22Rv1 (cell line): Measurements from ENCODE around the gene SNAP47.

Experiments used
- H3K27ac ChIP-seq: fragments of 450-650 bp; 2 replicates; pipeline ENCODE4 v1.5.1; 2017
- ZFX ChIP-seq: fragments of 450-650 bp; IDR thresholded peaks from 2 replicates; pipeline ENCODE4 v1.6.1; 2017; ENCODE audit warnings: antibody characterized with exemption, borderline replicate concordance
- TF ChIP-seq, protein P1 (sequence below): fragments of 450-650 bp; IDR thresholded peaks from 2 replicates; pipeline ENCODE4 v1.5.1; 2017; ENCODE audit warnings: mild to moderate bottlenecking

The SNAP47 gene

DNA sequence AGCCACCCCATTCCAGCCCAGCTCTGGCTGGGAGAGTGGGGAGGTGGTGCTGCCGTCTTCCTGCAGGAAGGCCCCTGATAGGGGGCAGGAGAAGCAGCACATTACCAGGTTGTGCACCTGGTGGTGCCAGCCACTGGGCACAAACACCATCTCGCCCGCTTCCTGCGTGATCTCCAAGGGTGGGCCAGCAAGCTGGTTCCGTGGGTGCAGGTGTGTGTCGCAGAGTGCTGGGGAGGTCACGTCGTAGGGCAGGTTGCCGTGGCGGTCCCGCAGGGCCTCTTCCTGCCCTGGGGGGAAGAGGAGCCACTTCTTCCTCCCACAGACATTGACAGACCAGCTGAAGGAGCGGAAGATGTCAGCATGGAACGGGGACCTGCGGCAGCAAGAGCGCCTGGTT is 1.9 kb upstream of the SNAP47 start:
- peak overlapping the region; percentile 82; the same call in 1 of the 2 replicates for H3K27ac ChIP-seq
- TF ChIP-seq, protein P1, sequence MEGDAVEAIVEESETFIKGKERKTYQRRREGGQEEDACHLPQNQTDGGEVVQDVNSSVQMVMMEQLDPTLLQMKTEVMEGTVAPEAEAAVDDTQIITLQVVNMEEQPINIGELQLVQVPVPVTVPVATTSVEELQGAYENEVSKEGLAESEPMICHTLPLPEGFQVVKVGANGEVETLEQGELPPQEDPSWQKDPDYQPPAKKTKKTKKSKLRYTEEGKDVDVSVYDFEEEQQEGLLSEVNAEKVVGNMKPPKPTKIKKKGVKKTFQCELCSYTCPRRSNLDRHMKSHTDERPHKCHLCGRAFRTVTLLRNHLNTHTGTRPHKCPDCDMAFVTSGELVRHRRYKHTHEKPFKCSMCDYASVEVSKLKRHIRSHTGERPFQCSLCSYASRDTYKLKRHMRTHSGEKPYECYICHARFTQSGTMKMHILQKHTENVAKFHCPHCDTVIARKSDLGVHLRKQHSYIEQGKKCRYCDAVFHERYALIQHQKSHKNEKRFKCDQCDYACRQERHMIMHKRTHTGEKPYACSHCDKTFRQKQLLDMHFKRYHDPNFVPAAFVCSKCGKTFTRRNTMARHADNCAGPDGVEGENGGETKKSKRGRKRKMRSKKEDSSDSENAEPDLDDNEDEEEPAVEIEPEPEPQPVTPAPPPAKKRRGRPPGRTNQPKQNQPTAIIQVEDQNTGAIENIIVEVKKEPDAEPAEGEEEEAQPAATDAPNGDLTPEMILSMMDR, result no peak
- TF ChIP-seq ZFX, result no peak

DNA sequence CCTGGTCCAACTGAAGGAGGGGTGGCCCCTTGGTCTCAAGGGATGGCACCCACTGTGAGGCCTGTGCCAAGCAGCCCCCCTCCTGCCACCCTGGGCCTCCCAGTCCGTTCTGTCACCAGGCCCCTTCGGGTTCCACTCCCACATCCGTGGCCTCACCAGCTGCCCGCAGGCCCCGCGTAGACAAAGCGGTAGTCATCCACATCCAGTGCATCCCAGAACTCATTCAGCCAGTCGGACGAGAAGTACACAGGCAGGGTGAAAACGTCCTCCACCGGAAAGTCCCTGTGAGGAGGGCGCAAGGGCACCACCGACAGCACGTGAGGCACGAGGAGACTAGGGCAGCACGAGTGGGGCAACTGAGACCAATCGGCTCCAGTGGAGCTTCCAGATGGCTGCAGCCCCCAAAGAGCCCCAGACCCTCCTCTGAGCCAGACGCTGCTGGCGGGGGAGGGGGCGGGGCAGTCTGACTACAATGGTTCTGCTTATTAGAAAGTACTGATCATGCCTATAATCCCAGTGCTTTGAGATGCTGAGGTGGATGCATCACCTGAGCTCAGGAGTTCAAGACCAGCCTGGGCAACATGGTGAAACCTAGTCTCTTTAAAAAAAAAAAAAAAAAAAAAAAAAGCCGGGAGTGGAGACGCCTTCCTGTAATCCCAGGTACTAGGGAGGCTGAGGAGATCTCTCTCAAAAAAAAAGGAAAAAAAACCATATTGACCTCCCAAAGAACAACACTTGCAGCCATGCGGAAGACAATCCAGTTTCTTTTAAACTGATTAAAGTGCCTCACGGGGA is 1.3 kb upstream of the SNAP47 start:
- H3K27ac ChIP-seq, result peak overlapping the region; percentile 82
- TF ChIP-seq ZFX, result no peak
- TF ChIP-seq, protein P1, result no peak

DNA sequence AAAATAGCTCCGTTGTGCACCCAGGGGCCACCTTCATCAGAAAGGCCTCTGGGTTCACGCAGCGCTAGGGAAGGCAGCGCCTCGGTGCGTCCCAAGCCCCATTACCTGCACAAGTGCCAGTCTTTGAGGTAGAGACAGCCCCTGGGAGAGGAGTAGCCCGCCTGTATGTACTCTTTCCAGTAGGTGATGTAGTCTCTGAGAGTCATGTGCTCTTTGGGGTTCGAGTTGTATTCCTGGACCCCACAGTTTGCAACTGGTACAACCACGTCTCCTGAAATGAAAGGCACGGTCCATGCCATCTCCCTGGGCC is 734 bp upstream of the SNAP47 start:
- H3K27ac ChIP-seq, result peak overlapping the region; percentile 82
- TF ChIP-seq, protein P1, result no peak
- no peak for TF ChIP-seq ZFX

DNA sequence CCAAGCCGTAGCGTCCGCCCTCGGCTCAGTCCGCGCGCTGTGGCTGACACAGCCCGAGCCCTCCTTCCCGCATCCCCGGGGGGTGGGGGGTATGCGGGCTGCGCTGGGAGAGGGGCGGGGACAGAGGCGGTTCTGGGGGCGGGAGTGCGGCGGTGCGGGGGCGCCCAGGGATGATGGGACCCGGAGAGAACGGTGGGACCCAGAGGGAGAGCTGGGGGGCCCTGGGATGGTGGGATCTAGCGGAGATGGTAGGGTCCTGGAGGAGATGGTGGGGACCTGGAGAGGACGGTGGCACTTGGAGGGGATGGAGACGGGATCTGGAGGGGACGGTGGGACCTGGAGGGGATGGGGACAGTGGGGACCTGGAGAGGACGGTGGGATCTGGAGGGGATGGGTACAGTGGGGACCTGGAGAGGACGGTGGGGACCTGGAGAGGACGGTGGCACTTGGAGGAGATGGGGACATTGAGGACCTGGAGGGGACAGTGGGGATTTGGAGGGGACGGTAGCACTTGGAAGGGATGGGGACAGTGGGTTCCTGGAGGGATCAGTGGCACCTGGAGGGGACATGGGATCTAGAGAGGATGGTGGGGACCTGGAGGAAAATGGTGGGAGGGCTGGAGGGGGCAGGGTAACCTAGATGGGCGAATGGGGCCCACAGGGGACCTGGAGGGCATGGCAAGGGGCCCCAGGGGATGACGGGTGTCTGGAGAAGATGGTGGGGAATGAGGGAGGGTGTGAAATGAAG is 477 bp downstream of the SNAP47 start:
- no peak for TF ChIP-seq ZFX
- TF ChIP-seq, protein P1, result no peak
- peak overlapping the region; percentile 82 for H3K27ac ChIP-seq

DNA sequence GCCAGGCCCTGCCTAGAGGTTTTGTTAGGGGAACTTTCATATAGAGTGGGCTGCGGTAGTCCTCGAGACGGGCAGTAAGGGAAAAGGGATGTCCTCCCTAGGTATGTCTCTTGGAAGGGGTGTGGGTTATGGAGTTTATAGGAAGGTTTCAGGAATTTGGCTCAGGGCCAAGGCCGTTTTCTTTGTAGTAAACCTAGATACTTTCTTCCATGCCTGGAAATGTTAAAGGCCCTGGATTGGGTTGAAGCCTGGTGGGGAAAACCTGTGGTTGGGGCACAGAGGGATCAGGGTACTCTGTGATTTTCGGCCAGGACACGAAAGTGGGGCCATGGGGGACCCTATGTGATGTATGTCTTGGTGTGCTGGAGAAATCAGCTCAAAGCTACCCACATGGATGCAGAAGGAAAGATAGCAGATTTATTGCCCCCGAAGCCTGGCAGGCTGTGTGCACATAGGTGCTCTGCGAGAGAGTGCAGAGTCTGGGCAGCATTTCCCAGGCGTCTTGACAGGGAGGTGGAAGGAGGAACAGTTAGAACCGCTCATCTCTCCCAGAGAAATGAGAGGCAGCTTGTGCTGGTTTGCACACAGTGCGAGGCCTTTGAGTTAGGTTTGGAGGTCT is 1.7 kb downstream of the SNAP47 start:
- H3K27ac ChIP-seq, result no peak overlapping the region; the same call in 1 of the 2 replicates
- no peak for TF ChIP-seq ZFX
- TF ChIP-seq, protein P1, result no peak

DNA sequence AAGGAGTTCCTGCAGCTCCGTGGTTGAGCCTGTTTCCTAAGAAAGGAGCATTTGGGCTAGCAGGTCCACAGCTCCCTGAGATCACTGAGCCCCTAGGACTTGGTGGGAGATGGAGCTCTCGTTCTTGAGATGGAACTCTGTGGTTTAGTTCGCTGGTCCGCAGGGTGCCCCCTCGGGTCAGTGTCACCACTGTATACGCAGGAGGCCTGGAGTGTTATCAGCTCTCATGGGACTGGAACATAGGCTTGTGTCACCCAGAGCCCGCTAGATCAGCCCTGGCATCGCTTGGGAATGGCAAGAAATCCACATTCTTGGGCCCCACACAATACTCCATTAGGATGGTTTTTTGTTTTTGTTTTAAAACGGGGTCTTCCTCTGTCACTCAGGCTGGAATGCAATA is 3.6 kb downstream of the SNAP47 start:
- no peak for TF ChIP-seq ZFX
- TF ChIP-seq, protein P1, result no peak
- no peak overlapping the region for H3K27ac ChIP-seq
